GM23248 (cell line): ENCODE results near the gene COL18A1.

Source experiments
- EZH2 ChIP-seq: fragments of 200-600 bp; sonication (generic); IDR thresholded peaks from 2 replicates; pipeline ENCODE4 v1.6.1; 2018; ENCODE audit warnings: antibody characterized with exemption, mild to moderate bottlenecking; ENCODE audit not compliant: insufficient read depth, poor library complexity, severe bottlenecking
- EZH2phosphoT487 ChIP-seq: fragments of 200-600 bp; sonication (generic); IDR thresholded peaks from 2 replicates; pipeline ENCODE4 v1.6.1; 2018; ENCODE audit warnings: antibody characterized with exemption, moderate library complexity, mild to moderate bottlenecking, low read depth; ENCODE audit not compliant: insufficient read depth

DNA sequence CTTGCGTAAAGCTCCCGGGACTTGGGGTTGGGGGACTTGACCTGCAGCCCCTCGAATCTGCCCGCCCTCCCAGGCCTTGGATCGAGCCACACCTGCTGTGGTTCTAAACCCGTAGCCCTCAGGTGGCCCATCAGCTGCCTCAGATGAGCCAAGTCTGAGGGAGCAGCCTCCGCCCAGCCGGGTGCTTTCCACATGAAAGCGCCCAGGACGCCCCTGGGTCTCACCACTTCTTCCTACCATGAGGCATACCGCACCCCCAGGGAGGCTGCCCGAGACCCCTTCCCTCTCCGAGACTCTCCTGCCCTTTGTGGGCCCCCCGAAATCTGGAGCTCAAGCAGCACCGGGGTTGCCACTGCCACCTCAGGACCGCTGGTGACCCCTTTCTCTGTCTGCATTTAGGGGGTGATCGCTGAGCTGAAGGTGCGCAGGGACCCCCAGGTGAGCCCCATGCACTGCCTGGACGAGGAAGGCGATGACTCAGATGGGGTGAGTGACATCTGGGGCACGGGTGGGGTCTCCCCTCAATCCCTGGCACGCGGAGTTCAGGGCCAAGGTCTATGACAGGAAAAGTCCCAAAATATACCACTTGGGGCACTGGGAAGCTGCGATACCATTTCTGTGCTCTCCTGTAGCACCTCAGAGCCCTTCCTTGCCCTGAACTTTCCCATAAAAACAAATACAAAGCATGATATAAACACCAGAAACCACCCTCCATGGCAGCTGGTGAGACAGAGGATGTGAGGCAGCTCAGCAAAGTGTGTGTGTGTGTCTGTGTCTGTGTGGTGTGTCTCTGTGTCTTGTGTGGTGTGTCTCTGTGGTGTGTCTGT, 68.7 kb downstream of the COL18A1 start:
- TF ChIP-seq EZH2 (no peak), EZH2phosphoT487 (no peak)
